Neutrophil (primary cell): ENCODE data around the gene SUPT3H.

Source experiments
- H3K27ac ChIP-seq: fragments of 200-600 bp; sonication (generic); 2 replicates; pipeline ENCODE4 v1.5.1; 2016; ENCODE audit warnings: mild to moderate bottlenecking, moderate library complexity
- H3K27me3 ChIP-seq: fragments of 200-600 bp; sonication (generic); 2 replicates; pipeline ENCODE4 v1.6.0; 2016; ENCODE audit warnings: mild to moderate bottlenecking
- H3K36me3 ChIP-seq: fragments of 200-600 bp; sonication (generic); 2 replicates; pipeline ENCODE4 v1.5.1; 2017
- H3K4me1 ChIP-seq, 2 experiments: fragments of 200-600 bp in 1 of 2; sonication (generic) in 1 of 2; 1 replicate in 1 of 2; 2 replicates in 1 of 2; pipeline versions ENCODE4 v1.5.1 to v1.6.1; 2013 to 2016; ENCODE audit warnings: low read depth in 1 of 2, low read length in 1 of 2, mild to moderate bottlenecking in 1 of 2, moderate library complexity in 1 of 2; ENCODE audit not compliant: control insufficient read depth in 1 of 2, insufficient read depth in 1 of 2
- H3K4me3 ChIP-seq, 2 experiments: fragments of 200-600 bp in 1 of 2; sonication (generic) in 1 of 2; 1 replicate in 1 of 2; 2 replicates in 1 of 2; pipeline ENCODE4 v1.5.1; 2013 to 2016; ENCODE audit warnings: low read depth in 1 of 2, low read length in 1 of 2, mild to moderate bottlenecking in 1 of 2, moderate library complexity in 1 of 2
- H3K9me3 ChIP-seq: fragments of 200-600 bp; sonication (generic); 2 replicates; pipeline ENCODE4 v1.5.1; 2016
- CTCF ChIP-seq: fragments of 200-600 bp; sonication (generic); IDR thresholded peaks from 2 replicates; pipeline ENCODE4 v1.5.1; 2016; ENCODE audit warnings: antibody characterized with exemption

The SUPT3H gene

GRCh38 chr6:45386501-45386900 lies 8.8 kb upstream of the SUPT3H start:
- Histone ChIP-seq H3K36me3 (no peaks in the 10 kb centered on the region), H3K9me3 (no peaks in the 10 kb centered on the region), H3K4me3 (no peak overlapping the region), H3K27me3 (no peaks in the 10 kb centered on the region), H3K4me1 (no peaks in the 10 kb centered on the region), H3K27ac (no peak overlapping the region)
- TF ChIP-seq CTCF: no peak

- H3K36me3 ChIP-seq: no peaks in the 10 kb centered on the region
- no peak overlapping the region for H3K4me3 ChIP-seq
- H3K27me3 ChIP-seq: no peaks in the 10 kb centered on the region
- H3K27ac ChIP-seq: no peak overlapping the region
- H3K4me1 ChIP-seq: peaks cover 9 to 10% of the 10 kb centered on the region in 2 experiments
- TF ChIP-seq CTCF: no peak
- no peaks in the 10 kb centered on the region for H3K9me3 ChIP-seq
Observed at GRCh38 chr6:45382391-45382790, 4.7 kb upstream of the SUPT3H start.

GRCh38 chr6:45378334-45378926 lies 696 bp upstream of the SUPT3H start:
- H3K4me1 ChIP-seq: peaks cover 15 to 17% of the 10 kb centered on the region in 2 experiments
- TF ChIP-seq CTCF: no peak
- peak overlapping the region; percentile 85 for H3K27ac ChIP-seq
- peak overlapping the region; percentile 81 to 99 for H3K4me3 ChIP-seq
- H3K27me3 ChIP-seq: no peaks in the 10 kb centered on the region
- no peaks in the 10 kb centered on the region for H3K36me3 ChIP-seq
- H3K9me3 ChIP-seq: no peaks in the 10 kb centered on the region

GRCh38 chr6:45377043-45377553 lies 636 bp downstream of the SUPT3H start:
- H3K4me1 ChIP-seq: peaks cover 15 to 17% of the 10 kb centered on the region in 2 experiments
- TF ChIP-seq CTCF: no peak

GRCh38 chr6:45376310-45377042 lies 1.3 kb downstream of the SUPT3H start:
- Histone ChIP-seq H3K36me3 (no peaks in the 10 kb centered on the region), H3K4me1 (peaks cover 15 to 17% of the 10 kb centered on the region in 2 experiments), H3K4me3 (peak overlapping the region; percentile 81 to 99), H3K9me3 (no peaks in the 10 kb centered on the region), H3K27ac (no peak overlapping the region), H3K27me3 (no peaks in the 10 kb centered on the region)
- TF ChIP-seq CTCF: no peak

More at GRCh38 chr6:45377043-45377553, 636 bp downstream of the SUPT3H start:
- Histone ChIP-seq H3K27ac (peak overlapping the region; percentile 85), H3K9me3 (no peaks in the 10 kb centered on the region), H3K27me3 (no peaks in the 10 kb centered on the region), H3K36me3 (no peaks in the 10 kb centered on the region), H3K4me3 (peak overlapping the region; percentile 81 to 99)
